Activated gamma-delta T cell treated with Interleukin-2 at 50 U/mL for 16 hours (primary cell): ENCODE results near the gene ITIH5.
"Not testable (repeated sequence)": the region's sequence is repeated elsewhere in the genome, so short reads cannot be mapped to it uniquely, and the experiment has no call there.

Source experiments
- DNase-seq: peaks from one replicate; pipeline ENCODE4 v3.0.0-alpha.2; 2020

The ITIH5 gene

DNA sequence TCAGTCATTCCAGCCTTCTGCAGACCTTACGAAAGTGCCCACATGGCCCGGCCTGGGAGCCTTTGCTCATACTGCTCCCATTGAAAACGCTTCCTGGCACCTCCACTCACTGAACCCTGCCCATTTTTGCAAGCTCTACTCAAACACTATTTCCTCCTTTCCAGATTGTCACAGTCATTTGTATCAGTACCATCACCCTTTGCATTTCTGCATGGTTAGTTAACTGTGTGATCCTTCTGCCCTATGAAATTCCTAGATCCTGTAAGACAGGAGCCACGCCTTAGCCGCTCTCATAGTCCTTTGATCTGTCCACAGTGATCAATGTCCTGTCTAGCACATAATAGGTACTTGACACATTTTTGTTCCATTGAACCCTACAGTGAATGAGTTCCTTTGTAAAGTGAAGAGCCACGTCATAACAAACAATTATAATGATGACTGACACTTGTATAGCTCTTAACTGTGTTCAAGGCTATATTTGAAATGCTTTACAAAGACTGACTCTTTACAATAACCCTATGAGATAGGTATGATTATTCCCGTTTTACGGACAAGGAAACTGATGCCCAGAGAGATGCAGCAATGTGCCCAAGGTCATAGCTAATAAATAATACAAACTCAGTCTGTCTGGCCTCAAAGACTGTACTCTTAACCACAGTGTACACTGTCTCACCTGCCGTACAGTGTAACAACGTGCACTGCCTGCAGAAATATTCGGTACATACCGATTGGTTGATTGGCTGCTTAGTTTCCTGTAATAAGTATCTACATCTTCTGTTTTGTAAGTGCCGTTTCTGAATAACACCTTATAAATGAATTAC, 19.8 kb upstream of the ITIH5 start:
- DNase-seq = no peak

DNA sequence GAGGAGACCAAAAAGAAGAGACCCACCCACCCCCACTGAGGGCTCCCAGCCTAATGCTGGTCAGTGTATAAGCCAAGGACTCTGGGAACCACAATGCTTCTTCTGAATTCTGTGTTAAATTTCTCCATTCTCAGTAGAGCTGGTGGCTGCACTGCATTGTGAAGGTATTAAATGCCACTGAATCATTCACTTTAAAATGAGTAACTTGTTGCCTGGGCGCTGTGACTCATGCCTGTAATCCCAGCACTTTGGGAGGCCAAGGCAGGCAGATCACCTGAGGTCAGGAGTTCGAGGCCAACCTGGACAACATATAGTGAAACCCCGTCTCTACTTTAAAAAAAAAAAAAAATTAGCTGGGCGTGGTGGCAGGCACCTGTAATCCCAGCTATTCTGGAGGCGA, 13.3 kb upstream of the ITIH5 start:
- not testable (repeated sequence) for DNase-seq

DNA sequence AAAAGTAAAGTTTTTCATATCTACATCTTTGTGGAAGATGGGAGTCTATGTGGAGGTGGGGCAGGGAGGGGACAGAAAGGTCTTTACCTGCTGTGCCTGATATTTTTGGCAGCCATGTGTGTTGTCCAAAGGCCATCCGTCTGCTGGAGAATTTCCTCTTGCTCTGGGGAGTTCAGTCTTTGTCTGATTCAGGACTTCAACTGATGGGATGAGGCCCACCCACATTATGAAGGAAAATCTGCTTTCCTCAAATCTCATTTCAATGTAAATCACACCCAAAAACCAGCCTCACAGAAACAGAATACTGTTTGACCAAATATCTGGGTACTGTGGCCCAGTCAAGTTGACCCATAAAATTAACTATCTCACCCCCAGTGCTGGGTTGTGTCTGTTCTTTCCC, 12.5 kb upstream of the ITIH5 start:
- no peak for DNase-seq

DNA sequence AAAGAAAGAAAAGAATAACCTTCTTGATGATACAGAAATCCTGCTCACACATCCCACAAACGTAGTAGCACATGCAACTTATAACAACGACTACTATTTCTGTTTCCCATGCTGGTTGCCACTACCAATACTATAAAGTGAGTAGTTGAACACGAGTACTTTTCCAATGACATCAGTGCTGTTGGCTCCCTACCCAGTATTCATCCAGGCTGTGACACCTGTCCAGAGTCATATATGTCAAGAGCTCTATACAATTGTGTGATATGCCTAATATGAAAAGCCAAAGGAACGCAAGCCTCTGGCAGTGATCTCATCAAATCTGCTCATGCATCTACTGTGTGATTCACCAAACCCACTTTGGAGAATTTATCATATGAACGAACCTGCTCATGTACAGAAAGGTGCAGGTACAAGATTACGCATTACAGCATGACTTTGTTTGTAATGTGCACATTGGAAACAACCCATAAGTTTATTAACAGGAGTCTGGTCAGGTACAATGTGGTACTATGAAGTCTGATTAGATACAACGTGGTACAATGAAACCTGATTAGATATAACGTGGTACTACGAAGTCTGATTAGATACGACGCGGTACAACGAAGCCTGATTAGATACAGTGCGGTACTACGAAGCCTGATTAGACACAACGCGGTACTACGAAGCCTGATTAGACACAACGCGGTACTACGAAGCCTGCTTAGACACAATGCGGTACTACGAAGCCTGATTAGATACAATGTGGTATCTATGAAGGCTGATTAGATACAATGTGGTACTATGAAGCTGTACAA, 5.8 kb upstream of the ITIH5 start:
- DNase-seq = no peak

DNA sequence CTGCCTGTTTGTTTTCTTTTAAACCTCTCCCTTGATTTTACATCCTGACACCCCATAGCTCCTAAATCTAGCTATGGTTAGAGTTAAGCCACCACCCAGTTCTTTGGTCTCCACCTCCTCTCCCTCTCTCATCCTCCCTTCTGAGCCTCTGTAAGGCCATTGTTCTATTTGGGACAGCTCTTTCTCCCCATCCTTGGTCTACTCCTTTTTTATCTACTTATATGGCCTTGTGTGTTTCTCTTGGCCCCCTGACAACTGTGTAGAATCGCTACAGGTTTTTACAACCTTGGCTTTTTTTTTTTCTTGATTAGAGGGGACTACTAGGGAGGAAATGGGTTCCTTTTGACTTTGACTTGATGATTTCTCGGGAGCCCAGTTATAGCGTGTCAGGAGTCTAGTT, 3.4 kb upstream of the ITIH5 start:
- DNase-seq = no peak

DNA sequence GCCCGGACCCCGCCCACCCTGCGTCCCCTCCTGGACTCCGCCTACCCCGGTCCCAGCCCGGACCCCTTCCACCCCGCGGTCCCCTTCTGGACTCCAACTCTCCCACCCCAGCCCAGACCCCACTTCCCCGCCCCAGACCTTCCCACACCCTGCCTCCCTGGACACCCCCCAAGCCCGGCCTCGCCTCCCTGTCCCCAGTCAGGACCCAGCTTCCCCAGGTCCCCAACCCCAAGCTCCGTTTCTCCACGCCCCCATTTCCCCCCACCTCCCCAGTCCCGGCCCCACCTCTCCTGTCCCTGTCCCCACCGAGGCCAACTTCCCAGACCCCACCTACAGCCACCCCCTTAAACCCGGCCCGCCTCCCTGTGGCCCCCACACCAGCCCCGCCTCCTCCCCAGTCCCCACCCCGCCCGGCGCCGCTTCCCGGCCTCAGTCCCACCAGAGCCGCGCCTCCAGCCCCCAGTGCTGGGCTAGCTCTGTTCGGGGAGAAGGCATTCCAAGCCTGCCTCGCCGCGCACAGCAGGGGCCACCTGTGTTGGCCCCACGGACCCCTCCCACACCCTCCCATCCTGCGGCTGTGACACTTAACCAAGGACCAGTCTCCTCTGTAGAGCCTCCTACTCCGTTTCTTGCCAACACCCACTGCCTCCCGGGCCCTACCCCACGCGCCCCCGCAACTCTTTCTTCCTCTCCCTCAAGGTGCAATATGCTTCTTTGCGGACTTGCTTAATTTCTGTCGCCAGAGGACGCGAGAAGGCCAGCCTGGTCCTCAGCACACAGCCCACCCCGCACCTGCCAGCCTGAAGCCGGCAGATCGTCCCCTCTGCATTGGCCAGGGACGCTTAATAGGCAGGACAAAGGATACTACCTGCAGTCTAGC, 736 bp upstream of the ITIH5 start:
- no peak for DNase-seq

DNA sequence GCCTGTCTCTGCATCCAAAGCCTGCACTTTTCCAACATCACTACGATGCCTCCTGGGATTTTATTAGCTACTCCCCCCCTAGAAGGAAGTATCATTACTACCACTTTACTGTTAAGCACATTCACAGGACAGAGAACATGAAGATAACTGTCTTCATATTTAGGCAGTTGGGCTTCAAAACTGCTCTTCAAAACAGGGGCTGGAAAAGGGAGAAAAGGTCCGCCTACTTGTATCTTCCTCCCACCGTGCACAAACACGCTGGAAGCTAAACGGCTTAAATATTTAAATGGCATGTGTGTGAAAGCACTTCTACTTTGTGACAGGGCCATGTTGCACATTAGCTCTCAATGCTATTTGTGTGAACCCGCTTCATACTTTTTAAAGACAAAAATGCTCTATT, 999 bp downstream of the ITIH5 start:
- no peak for DNase-seq

DNA sequence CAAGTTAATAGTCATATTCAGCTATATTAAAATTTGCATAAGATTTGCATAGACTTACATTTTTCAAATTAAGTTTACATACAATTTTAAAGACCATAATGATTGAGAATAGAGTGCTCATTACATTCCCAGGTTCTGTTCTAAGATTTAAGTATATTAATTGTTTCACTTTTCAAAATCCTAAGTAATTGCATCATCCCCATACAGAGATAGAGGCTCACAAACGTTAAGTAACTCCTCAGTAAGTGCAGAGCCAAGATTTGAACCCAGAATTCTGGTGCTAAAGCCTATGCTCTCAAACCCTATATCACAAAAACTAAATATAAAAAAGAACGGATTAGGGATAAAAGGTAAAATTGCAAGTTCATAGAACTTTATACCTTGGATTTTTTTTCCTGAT, 2.1 kb downstream of the ITIH5 start:
- no peak for DNase-seq

DNA sequence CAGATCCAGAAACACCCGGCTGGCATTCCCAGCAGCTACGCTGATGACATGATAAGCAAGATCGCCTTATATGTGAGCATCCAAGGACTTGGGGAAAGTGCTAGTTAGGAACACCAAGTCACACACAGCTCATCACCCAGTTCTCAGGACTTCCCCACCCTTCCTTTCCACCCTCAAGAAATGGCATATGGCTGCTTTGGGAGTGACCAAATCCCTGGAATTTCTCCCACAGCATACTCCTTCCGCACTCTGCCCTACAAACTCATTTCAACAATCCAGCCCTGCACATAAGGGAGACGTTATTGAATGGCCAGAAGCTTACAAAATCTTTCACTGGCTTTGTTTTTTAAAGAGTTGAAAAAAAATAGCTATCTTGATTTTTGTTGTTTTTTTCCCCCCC, 4.2 kb downstream of the ITIH5 start:
- no peak for DNase-seq

DNA sequence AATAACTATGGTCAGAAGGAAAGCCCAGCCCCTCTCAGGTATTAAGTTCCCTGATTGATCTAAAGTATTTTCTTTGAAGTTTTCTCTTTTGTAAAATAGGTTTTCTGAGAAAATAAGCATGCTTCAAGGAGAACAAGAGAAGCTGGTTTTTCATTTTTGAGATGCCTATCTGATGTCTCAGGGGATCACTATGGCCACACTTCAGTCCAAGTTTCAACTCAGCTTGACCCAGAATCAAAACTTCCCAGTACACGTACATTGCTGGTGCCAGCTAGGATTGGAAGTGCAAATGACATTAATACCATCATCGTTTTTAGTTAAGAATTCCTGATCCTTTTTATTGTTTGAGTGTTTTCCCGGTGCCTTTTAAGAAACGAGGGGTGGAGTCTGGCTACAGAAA, 7.2 kb downstream of the ITIH5 start:
- DNase-seq = no peak

DNA sequence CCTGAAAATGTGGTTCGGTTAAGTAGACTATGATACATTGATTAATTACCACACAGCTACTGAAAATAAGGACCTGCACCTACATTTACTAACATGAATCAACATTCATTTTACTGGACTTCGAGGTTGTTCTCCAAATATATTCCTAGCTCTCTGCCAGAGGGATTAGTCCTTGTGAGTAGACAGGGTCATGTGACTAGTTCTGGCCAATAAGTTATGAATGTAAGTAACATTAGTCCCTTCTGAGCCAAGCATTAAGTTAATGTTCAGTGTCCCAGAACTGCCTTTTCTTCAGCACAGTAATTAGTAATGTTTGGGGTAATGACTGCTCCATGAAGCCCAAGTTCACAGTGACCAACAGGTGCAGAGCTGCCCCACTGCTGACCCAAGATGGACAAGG, 9.2 kb downstream of the ITIH5 start:
- DNase-seq = no peak

DNA sequence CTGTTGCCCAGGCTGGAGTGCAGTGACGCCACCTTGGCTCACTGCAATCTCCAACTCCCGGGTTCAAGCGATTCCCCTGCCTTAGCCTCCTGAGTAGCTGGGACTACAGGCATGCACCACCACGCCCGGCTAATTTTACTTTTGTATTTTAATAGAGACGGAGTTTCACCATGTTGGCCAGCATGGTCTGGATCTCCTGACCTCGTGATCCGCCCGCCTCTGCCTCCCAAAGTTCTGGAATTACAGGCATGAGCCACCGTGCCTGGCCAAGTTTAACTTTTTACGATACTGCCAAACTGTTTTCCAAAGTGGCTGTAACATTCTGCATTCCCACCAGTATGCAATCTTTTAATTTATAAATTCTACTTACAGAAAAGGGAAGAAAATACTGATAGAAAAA, 9.7 kb downstream of the ITIH5 start:
- DNase-seq = not testable (repeated sequence)

DNA sequence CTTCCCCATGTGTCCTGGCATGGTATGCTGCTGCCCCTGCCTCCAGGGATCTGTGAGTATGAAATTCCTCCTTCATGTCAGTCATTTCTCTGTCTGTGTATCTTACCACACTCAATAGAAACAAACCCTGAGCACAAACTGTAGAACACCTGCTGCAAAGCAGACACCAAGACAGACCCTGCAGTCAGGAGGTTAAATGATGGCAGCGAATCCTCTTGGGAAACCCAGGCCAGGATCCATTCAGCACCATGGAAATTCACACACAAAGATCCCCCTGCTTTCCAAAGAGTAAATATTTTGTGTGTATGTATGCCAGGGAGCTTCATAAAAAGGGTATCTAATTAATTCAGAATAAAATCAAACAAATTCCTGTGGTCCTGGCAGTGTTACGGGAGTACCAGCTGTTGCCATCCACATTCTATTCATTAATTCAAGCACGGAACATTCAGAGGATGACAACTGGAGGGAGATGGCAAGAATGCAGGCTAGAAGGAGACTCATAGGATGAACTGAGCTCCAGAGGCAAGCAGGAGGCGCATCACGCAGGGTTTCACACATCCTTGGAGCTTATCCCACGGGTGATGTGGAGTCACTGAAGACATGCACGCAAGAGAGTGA, 14.8 kb downstream of the ITIH5 start:
- DNase-seq = no peak

DNA sequence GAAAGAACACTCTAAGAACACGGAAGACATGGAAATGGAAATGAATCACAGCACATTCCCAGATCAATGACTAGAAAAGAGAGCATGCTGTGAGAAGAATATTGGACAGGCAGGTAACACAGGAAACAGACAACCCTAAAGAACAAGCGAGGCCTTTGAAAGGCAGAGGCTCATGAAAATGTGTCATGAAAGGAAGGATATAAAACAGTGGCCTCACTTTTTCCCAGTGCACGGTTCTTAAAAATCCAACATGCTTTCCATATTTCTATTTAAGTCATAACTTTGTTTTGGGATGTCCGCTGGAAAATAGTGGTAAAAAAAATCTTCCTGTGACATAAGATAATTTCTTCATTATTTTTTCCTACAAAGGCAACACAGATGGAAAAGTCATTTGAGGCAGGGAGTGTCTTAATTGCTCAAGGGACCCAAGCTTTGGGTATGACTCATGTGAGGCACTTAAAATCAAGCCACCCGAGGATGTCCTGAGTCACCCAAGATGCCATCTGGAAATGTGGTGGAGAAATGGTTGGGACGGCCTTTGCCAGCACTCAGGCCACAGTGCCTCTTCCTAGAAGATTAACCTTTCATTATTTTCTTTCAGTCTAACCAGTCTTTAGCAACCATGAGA, 17.0 kb downstream of the ITIH5 start:
- DNase-seq = no peak

DNA sequence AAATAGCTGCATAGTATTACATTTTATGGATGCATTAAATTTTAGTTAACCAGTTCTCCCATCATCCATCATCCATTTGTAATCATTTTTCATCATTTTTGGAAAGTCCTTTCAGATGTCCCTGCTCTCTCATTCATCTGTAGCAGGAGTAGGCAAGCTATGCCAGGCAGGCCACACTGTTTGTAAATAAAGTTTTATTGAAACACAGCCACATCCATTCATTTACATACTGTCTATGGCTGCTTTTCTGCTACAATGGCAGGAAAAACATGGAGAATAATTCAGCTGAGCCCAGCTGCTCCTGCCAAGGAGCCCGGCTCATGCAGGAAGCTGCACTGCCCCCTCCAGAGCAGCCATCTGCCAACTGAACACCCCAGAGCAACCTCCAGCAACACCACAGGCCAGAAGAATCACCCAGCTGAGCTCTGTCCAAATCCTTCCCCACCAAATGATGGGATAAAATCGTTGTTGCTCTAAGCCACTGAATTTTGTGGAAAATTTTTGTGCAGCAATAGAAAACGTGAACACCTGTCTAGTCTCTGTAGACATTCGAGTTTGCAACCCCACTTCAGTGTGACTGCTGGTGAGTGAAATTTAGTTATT, 19.6 kb downstream of the ITIH5 start:
- DNase-seq = no peak

DNA sequence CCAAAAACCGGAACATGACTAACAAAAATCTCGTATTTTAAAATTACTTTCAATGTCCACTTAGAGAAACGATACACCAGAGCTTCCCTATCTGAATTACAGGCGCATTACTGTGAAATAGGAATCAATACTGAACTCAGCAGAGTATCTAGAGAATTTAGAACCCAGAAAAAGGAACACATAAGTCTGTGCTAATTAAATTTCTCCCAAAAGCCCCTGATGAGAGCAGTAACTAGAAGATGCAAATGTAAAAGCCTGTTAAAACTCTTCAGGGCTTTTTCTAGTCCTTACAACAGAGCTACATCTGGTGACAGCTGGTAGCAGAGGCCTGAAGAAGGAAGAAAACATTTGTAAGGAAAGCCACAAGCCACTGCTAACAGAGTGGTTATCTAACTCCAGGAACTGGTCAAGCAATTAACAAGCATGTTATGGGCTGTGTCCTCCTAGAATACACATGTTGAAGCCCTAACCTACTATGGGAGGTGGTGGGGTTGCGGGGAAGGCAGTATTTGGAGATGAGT, 24.2 kb downstream of the ITIH5 start:
- DNase-seq = no peak

DNA sequence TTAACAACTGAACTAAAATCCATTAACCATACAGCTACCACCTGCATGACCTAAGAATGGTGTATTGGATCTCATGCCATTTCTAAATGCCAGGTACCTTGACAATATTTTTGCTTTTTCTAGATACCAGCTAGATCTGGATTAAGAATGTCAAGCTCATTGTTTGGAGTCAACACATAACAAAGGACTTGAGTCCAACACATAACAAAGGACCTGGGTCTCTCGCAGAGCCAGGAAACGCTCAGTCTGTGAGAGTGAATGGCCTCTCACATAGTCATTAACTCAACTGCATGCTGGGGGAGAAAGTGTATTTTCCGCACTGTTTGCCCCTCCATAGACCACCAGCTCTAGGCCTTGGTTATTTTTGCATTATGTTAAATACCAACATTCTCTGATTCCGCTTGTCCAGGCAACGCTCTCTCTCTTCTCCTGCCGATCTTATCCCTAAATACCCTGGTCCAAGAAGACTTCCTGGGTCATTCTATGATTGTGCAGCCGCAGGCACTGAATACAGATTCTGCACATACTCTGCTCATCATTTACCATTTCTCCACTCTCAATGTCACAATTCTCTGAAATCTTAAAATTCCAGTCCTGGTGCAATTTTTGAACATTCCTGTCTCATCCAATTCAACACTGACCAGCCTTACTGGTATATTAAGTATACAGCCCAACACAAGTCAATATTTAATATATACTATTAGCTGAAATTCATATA, 31.2 kb downstream of the ITIH5 start:
- DNase-seq = no peak

DNA sequence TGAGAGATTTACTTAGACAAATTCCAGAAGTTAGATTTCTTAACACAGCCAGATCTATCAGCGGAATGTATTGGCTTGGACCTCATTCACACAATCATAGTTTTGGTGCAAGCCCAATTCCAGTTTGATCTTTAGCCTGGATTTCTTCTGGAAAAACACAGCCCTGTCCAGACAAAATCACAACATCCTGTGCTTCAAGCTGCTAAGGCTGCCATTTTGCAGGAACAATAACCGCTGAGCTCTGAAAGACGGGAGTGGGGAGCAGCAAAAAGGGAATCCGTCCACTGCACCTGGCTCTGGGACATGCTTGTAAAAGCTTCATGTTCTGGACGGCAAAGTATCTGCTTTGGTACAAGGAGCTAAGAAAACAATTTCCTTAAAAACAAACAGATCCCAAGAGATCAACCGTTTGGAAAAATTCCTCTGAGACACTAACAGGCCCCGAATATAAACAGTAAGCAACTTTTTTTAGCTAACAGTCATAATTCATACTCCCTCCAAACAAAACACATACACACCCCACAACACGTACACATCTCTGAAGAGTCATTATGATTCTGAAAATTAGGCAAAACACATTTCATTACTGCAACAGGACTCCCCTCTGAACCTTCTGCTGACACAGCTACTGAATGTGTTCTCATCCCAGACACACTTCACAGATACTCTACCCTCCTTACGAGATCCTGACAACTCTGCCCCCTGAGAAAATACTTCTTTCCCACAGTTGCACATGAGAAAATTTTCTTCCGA, 32.4 kb downstream of the ITIH5 start:
- DNase-seq = no peak

DNA sequence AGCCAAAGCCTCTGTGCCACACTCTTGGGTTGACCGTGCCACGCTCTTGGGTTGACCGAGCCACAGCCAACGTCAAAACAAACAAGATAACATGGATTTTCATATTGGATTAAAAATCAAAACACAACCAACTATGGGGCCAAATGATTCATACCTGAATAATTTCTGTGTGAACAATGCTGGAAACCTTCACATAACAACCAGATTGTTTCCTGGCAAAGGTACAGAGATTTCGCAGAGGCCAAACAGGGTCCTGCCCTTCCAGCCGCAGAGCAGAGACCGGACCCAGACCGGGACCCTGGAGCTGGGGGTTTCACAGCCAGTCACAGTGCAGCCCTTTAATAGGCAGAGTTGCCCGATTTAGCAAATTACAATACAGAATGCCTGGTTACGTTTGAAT, 40.5 kb downstream of the ITIH5 start:
- DNase-seq = no peak

DNA sequence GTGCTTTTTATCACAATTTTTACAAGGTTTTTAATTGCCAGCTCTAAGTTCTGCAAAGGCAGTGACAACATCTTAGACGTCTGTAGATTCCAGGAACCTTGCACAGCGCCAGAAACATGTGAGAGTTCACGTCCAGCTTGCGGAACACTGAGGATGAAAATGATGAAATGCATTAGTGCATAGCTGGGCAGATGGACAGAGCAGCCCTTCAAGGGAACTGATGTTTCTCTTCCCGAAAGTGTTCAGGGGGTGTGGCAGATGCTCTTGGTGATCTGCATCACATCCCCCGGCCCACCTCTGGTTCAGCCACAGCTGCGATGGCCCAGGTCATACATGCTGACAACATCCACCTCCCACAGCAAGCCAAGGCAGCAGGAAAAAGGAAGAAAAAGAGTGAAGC, 40.9 kb downstream of the ITIH5 start:
- no peak for DNase-seq
